ENCODE results near the gene HCFC1. TPM values are rescaled to one million over a fixed set of nuclear protein-coding genes. Genes with fewer than 3 reads are reported as not detected.
A peak's percentile ranks its signal among the peaks of the same experiment; 100 is the strongest.

HCFC1 gene
- total RNA-seq, 1 donor from 2014 or later, result 105 TPM

DNA sequence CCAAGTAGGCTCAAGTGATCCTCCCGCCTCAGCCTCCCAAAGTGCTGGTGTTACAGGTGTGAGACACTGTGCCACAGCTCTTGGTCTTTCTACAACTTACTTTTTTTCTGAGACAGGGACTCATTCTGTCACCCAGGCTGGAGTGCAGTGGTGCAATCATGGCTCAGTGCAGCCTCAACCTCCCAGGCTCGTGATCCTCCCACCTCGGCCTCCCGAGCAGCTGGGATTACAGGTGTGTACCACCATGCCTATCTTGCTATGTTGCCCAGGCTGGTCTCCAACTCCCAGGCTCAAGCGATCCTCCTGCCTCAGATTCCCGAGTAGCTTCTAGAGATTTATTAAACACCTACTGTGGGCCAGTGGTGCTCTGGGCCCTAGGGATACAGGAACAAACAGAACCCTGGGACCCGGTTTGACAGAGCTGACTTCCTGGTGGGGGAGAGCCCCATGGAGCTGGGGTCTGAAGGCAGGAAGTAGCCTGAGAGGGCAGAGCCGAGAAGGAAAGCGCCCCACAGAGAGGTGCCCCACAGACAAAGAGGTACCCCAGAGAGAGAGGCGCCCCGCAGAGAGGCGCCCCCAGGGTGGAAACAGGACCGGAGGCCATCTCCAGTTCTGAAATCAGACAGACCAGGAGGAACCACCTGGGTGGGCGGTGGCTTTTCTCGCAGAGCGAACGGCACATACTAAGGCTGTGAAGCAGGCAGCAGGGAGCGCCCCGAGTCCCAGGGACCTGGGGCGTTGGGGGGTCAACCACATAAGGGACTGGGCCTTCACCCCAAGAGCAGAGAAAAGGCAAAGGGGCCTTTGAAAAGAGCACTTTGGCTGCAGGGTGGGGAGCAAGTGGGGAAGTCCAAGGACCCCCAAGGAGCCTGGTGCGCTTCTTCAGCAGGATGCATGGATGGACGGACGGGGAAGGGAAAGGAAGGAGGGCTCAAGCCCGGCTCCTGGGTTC lies 43.1 kb upstream of the HCFC1 start:
- Mint-ChIP-seq H3K27ac (no peak overlapping the region), H3K27me3 (ENCODE audit: insufficient read depth) (no peaks in the 10 kb centered on the region), H3K4me3 (no peak overlapping the region), H3K9me3 (no peaks in the 10 kb centered on the region), H3K36me3 (ENCODE audit: low read depth) (peaks cover 10% of the 10 kb centered on the region), H3K4me1 (ENCODE audit: low read depth) (no peaks in the 10 kb centered on the region)
- no peak for DNase-seq (ENCODE audit: low spot score)
- intact Hi-C loops (cut with micrococcal nuclease), result no loop called here

DNA sequence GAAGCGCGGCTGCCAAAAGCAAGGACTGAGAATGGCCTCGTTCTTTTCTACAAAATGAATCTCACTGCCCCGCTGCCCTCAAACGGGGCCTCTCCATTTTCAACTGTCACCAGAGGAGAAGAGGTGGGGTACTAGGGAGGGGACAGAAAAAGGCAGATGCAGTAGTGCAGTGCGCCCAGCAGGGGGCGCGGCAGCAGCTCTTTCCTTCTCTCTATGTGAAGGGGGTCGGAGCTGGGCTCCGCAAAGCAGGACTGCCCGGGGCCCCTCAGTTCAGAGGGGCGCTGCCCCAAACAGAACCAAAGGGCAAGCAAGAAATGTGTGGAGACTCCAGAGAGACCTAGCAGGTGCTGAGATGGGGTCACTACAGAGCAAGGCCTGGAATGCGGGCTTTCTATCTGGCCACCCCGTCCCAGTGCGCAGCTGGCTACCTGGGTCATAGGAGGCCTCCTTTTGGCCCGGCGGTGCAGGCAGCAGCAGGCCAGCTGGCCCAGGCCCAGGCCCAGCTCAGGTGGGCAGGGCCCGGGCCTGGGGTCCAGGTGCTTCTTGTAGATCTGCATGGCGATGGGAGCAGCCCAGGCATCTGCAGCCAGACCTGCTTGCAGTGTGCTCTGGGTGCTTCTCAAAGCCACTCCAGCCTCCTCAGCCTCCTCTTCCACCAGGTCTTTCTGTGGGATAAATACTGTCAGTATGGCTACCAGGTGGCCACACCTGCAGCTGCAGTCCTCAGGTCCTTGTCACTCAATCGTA lies 42.2 kb upstream of the HCFC1 start:
- Mint-ChIP-seq H3K27me3 (ENCODE audit: insufficient read depth) (no peaks in the 10 kb centered on the region), H3K36me3 (ENCODE audit: low read depth) (peaks cover 10% of the 10 kb centered on the region), H3K4me1 (ENCODE audit: low read depth) (no peaks in the 10 kb centered on the region), H3K9me3 (no peaks in the 10 kb centered on the region), H3K4me3 (no peak overlapping the region), H3K27ac (no peak overlapping the region)
- DNase-seq (ENCODE audit: low spot score), result peak; percentile 36
- intact Hi-C loops (cut with micrococcal nuclease), result loop anchor here (1.0 kb wide), 1 partner anchor 38 kb away; no protein-coding TSS in a partner anchor

- DNase-seq (ENCODE audit: low spot score), result no peak
- intact Hi-C loops (cut with micrococcal nuclease), result loop anchor here (1.0 kb wide), 1 partner anchor 38 kb away; no protein-coding TSS in a partner anchor
- Mint-ChIP-seq H3K27ac (no peak overlapping the region), H3K27me3 (ENCODE audit: insufficient read depth) (no peaks in the 10 kb centered on the region), H3K9me3 (no peaks in the 10 kb centered on the region), H3K36me3 (ENCODE audit: low read depth) (peaks cover 13% of the 10 kb centered on the region), H3K4me3 (no peak overlapping the region), H3K4me1 (ENCODE audit: low read depth) (no peaks in the 10 kb centered on the region)
Observed at GRCh38 chrX:154013001-154013421, 41.4 kb upstream of the HCFC1 start.

- H3K9me3 Mint-ChIP-seq, result no peaks in the 10 kb centered on the region
- intact Hi-C loops (cut with micrococcal nuclease), result no loop called here
Observed at GRCh38 chrX:154012336-154012991, 40.8 kb upstream of the HCFC1 start.

GRCh38 chrX:154011376-154012335 lies 40.0 kb upstream of the HCFC1 start:
- DNase-seq (ENCODE audit: low spot score), result no peak
- H3K4me1 Mint-ChIP-seq (ENCODE audit: low read depth), result no peaks in the 10 kb centered on the region
- no peak overlapping the region for H3K4me3 Mint-ChIP-seq
- peaks cover 20% of the 10 kb centered on the region for H3K36me3 Mint-ChIP-seq (ENCODE audit: low read depth)
- H3K27ac Mint-ChIP-seq, result no peak overlapping the region
- intact Hi-C loops (cut with micrococcal nuclease), result no loop called here
- H3K27me3 Mint-ChIP-seq (ENCODE audit: insufficient read depth), result no peaks in the 10 kb centered on the region
- H3K9me3 Mint-ChIP-seq, result no peaks in the 10 kb centered on the region

More at GRCh38 chrX:154012336-154012991, 40.8 kb upstream of the HCFC1 start:
- no peak overlapping the region for H3K4me3 Mint-ChIP-seq
- no peaks in the 10 kb centered on the region for H3K4me1 Mint-ChIP-seq (ENCODE audit: low read depth)
- H3K27me3 Mint-ChIP-seq (ENCODE audit: insufficient read depth), result no peaks in the 10 kb centered on the region
- H3K36me3 Mint-ChIP-seq (ENCODE audit: low read depth), result peaks cover 18% of the 10 kb centered on the region
- no peak overlapping the region for H3K27ac Mint-ChIP-seq
- DNase-seq (ENCODE audit: low spot score), result no peak

- intact Hi-C loops (cut with micrococcal nuclease), result no loop called here
- peaks cover 23% of the 10 kb centered on the region for H3K36me3 Mint-ChIP-seq (ENCODE audit: low read depth)
- H3K4me3 Mint-ChIP-seq, result no peak overlapping the region
- H3K27me3 Mint-ChIP-seq (ENCODE audit: insufficient read depth), result no peaks in the 10 kb centered on the region
- no peak overlapping the region for H3K27ac Mint-ChIP-seq
- H3K9me3 Mint-ChIP-seq, result no peaks in the 10 kb centered on the region
- H3K4me1 Mint-ChIP-seq (ENCODE audit: low read depth), result no peaks in the 10 kb centered on the region
- no peak for DNase-seq (ENCODE audit: low spot score)
Observed at GRCh38 chrX:154010330-154011087, 38.9 kb upstream of the HCFC1 start.

- no peak for DNase-seq (ENCODE audit: low spot score)
- no peak overlapping the region for H3K27ac Mint-ChIP-seq
- no peak overlapping the region for H3K4me3 Mint-ChIP-seq
- intact Hi-C loops (cut with micrococcal nuclease), result no loop called here
- H3K36me3 Mint-ChIP-seq (ENCODE audit: low read depth), result peaks cover 25% of the 10 kb centered on the region
- H3K27me3 Mint-ChIP-seq (ENCODE audit: insufficient read depth), result no peaks in the 10 kb centered on the region
- H3K4me1 Mint-ChIP-seq (ENCODE audit: low read depth), result no peaks in the 10 kb centered on the region
- no peaks in the 10 kb centered on the region for H3K9me3 Mint-ChIP-seq
Observed at GRCh38 chrX:154008521-154008920, 36.9 kb upstream of the HCFC1 start.

DNA sequence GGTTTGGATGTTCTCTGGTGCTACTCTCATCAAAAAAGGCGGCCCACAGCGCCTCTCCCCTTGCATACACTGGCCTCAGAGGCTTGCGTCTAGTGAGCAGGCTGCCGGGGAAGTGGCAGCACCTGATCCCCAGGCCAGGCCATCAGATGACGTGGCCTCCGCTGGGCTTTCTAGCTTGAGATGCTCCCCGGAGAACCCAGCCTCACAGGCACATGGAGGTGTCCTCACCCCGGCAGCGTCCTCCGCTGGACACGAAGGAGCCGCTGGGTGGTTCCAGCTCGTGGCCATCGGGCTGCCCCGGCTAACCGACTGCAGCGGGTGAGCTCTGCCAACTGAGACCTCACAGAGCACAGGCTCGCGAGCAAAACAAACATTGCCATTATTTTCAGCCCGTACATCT lies 35.3 kb upstream of the HCFC1 start:
- no peak for DNase-seq (ENCODE audit: low spot score)
- Mint-ChIP-seq H3K27ac (no peak overlapping the region), H3K27me3 (ENCODE audit: insufficient read depth) (no peaks in the 10 kb centered on the region), H3K36me3 (ENCODE audit: low read depth) (peaks cover 25% of the 10 kb centered on the region), H3K9me3 (no peaks in the 10 kb centered on the region), H3K4me1 (ENCODE audit: low read depth) (peaks cover 12% of the 10 kb centered on the region), H3K4me3 (no peak overlapping the region)
- intact Hi-C loops (cut with micrococcal nuclease), result no loop called here

DNA sequence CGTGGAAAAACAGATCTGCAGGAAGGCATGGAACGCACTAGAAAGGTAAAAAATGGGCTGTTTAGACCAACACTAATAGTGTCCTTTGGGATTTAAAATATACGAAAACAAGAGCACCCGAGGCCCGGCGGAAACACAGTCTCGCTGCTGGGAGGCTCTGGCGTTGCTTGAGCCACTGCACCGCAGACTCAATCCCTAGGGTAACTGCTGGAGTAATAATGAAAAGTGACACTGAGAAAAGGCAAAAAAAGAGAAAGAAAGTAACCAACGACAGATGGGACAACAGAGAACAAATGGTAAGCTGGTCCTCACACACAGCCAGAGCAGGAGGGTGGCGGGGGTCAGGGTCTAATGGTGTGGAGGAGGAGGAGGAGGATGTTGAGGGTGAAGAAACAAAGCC lies 32.7 kb upstream of the HCFC1 start:
- H3K4me1 Mint-ChIP-seq (ENCODE audit: low read depth), result peaks cover 17% of the 10 kb centered on the region
- H3K4me3 Mint-ChIP-seq, result no peak overlapping the region
- no peaks in the 10 kb centered on the region for H3K9me3 Mint-ChIP-seq
- intact Hi-C loops (cut with micrococcal nuclease), result no loop called here
- peaks cover 22% of the 10 kb centered on the region for H3K36me3 Mint-ChIP-seq (ENCODE audit: low read depth)
- peak overlapping the region; percentile 63 for H3K27ac Mint-ChIP-seq
- no peak for DNase-seq (ENCODE audit: low spot score)
- H3K27me3 Mint-ChIP-seq (ENCODE audit: insufficient read depth), result no peaks in the 10 kb centered on the region

GRCh38 chrX:154002215-154002719 lies 30.6 kb upstream of the HCFC1 start:
- Mint-ChIP-seq H3K4me1 (ENCODE audit: low read depth) (peaks cover 17% of the 10 kb centered on the region), H3K36me3 (ENCODE audit: low read depth) (peaks cover 12% of the 10 kb centered on the region), H3K9me3 (no peaks in the 10 kb centered on the region), H3K27me3 (ENCODE audit: insufficient read depth) (no peaks in the 10 kb centered on the region), H3K27ac (peak overlapping the region; percentile 77), H3K4me3 (peak overlapping the region; percentile 47)
- DNase-seq (ENCODE audit: low spot score), result peak; percentile 19
- intact Hi-C loops (cut with micrococcal nuclease), result no loop called here

DNA sequence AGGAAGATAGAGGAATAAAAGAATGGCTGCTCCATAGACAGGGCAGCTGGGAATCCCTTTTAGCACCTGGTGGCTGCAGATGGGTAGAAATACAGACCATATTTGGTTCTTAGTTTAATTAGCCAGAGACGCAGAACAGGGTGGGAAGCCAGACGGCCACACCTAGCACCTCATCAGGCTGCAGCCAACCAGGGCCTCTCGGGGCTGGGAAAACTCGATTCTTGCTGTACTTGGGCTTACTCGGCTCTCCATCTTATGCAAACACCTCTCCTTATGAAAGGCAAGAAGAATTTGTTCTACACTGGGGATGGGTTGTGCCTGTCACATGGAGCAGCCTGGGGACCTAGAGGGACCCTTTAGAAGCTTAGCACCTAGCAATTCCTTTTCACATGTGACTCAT lies 28.4 kb upstream of the HCFC1 start:
- Mint-ChIP-seq H3K27me3 (ENCODE audit: insufficient read depth) (no peaks in the 10 kb centered on the region), H3K4me1 (ENCODE audit: low read depth) (peaks cover 17% of the 10 kb centered on the region), H3K9me3 (no peaks in the 10 kb centered on the region), H3K27ac (no peak overlapping the region), H3K4me3 (no peak overlapping the region), H3K36me3 (ENCODE audit: low read depth) (peaks cover 7% of the 10 kb centered on the region)
- no peak for DNase-seq (ENCODE audit: low spot score)
- intact Hi-C loops (cut with micrococcal nuclease), result no loop called here

All from activated T-helper 1 cell treated with anti-CD3 and anti-CD28 coated beads, Interleukin-12 subunit alpha, Interleukin-12 subunit beta, Interleukin-2, Interleukin-4 antibody, amounts not matched to agents 30 ng/mL and 10 ng/mL and 1 ng/mL, durations not matched to agents 14 hours and 24 hours and 36 hours (primary cell).